ENCODE measurements around the gene SPTBN5.

- TF ChIP-seq CTCF (IDR thresholded peaks at IDR 0.05) (no peak), POLR2A (IDR thresholded peaks at IDR 0.05) (no peak)
Observed at GRCh38 chr15:41805711-41806110, 88.1 kb downstream of the SPTBN5 start.
